Activated CD4-positive, alpha-beta T cell treated with anti-CD3 and anti-CD28 coated beads for 4 hours (primary cell): ENCODE results near the gene TRMT61A.

Source experiments
- DNase-seq, 2 donors: peaks; one replicate each; pipeline ENCODE4 v3.0.0-alpha.2; 2020

Gene TRMT61A

GRCh38 chr14:103528587-103529382 is at the start of gene TRMT61A:
TRMT61A (plus strand) TSS chr14:103529196; CDS start chr14:103529979, 783 bp downstream.
- DNase-seq = peak; percentile 74 to 78

DNA sequence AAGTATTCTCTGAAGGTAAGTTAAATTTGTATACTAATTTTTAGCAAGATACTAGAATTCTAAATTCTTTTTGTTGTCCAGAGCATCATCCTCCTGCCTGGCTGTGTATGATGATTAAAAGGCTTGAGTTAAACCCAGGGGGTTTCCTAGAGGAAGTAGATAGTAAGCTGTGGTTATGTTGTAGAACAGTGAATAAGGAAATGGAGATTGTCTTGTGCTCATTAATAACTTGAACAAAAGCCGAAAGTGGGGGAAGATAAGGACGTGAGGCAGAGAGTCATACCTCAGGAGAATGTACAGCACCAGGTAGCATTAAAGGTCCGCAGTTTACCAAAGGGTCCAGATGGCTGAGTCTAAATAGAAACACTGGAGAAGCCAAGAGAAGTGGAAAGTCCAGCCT is 48.4 kb upstream of the TRMT61A start:
- DNase-seq = no peak

GRCh38 chr14:103483600-103483999 is 45.4 kb upstream of the TRMT61A start:
- DNase-seq = no peak

GRCh38 chr14:103485504-103485903 is 43.5 kb upstream of the TRMT61A start:
- DNase-seq = no peak

GRCh38 chr14:103488071-103488470 is 40.9 kb upstream of the TRMT61A start:
- DNase-seq = no peak

- no peak for DNase-seq
Observed at GRCh38 chr14:103488960-103489359, 40.0 kb upstream of the TRMT61A start.

GRCh38 chr14:103489621-103490020 is 39.4 kb upstream of the TRMT61A start:
- no peak for DNase-seq

GRCh38 chr14:103491691-103492090 is 37.3 kb upstream of the TRMT61A start:
- no peak for DNase-seq

GRCh38 chr14:103492156-103492925 is 36.7 kb upstream of the TRMT61A start:
- no peak for DNase-seq

- DNase-seq = no peak
Observed at GRCh38 chr14:103495854-103496253, 33.1 kb upstream of the TRMT61A start.

DNA sequence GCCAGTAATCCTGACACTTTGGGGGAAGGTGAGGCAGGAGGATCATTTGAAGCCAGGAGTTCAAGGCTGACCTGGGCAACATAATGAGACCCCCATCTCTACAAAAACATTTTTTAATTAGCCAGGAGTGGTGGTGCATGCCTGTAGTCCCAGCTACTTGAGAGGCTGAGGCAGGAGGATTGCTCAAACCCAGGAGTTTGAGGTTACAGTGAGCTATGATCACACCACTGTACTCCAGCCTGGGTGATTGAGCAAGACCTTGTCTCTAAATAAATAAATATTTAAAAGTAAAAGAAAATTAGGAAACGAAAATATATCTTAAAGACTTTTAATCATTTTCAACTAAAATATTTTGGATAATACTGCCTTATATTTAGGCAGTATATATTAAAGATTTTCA is 32.2 kb upstream of the TRMT61A start:
- DNase-seq = no peak

DNA sequence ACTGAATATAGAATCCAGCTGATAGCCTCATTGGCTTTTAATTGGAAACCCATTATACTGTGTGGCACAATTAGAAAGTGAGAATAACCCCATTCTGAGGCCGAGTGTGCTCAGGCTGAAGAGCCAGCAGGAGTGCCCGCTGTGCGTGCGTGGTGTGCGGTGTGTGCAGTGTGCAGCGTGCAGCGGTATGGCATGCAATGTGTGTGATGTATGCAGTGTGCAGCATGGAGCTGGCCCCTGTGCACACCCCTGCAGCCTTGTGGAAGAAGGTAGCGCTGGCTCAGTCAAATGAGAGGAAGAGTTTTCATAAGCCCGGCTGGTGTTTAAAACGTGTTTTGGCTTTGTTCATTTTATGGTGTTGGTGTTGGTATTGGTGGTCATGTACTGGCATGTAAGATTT is 29.3 kb upstream of the TRMT61A start:
- no peak for DNase-seq

GRCh38 chr14:103500148-103500990 is 28.6 kb upstream of the TRMT61A start:
- peak; percentile 76 to 77 for DNase-seq

- DNase-seq = no peak
Observed at GRCh38 chr14:103501041-103501870, 27.7 kb upstream of the TRMT61A start.

GRCh38 chr14:103501921-103502669 is 26.9 kb upstream of the TRMT61A start:
- DNase-seq = no peak

DNA sequence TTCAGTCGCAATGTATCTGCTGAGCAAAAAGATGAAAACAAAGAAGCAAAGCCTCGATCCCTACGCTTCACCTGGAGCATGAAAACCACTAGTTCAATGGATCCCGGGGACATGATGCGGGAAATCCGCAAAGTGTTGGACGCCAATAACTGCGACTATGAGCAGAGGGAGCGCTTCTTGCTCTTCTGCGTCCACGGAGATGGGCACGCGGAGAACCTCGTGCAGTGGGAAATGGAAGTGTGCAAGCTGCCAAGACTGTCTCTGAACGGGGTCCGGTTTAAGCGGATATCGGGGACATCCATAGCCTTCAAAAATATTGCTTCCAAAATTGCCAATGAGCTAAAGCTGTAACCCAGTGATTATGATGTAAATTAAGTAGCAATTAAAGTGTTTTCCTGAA is 26.1 kb upstream of the TRMT61A start:
- no peak for DNase-seq

DNA sequence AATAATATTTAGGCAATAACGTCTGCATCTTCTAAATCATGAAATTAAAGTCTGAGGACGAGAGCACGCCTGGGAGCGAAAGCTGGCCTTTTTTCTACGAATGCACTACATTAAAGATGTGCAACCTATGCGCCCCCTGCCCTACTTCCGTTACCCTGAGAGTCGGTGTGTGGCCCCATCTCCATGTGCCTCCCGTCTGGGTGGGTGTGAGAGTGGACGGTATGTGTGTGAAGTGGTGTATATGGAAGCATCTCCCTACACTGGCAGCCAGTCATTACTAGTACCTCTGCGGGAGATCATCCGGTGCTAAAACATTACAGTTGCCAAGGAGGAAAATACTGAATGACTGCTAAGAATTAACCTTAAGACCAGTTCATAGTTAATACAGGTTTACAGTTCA is 25.7 kb upstream of the TRMT61A start:
- DNase-seq = no peak

GRCh38 chr14:103504991-103505565 is 23.9 kb upstream of the TRMT61A start:
- no peak for DNase-seq

DNA sequence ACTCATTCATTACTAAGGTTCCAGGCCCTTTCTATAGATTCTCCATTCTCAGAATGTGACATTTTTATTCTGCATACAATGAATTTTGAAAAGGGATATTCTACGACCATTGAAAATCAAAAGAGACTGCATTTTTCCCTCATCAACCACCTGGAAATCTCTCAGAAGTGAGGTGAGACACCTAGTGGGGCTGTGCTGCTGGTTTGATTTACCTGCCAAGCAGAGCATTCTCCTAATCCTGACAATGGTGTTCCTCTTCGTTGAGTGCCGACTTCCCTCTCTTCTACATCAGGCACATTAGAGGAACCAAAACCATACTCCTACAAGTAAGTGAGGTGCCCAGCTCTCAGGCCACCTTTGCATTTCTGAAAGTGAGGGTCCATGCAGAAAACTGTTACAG is 21.2 kb upstream of the TRMT61A start:
- DNase-seq = no peak

GRCh38 chr14:103508521-103509329 is 20.3 kb upstream of the TRMT61A start:
- DNase-seq = no peak
